ENCODE measurements around the gene PRUNE2. TPM values are rescaled to one million over a fixed set of nuclear protein-coding genes. Genes with fewer than 3 reads are reported as not detected.

The PRUNE2 gene
- total RNA-seq, 1 experiment from 2014 or later = 3.5 TPM

DNA sequence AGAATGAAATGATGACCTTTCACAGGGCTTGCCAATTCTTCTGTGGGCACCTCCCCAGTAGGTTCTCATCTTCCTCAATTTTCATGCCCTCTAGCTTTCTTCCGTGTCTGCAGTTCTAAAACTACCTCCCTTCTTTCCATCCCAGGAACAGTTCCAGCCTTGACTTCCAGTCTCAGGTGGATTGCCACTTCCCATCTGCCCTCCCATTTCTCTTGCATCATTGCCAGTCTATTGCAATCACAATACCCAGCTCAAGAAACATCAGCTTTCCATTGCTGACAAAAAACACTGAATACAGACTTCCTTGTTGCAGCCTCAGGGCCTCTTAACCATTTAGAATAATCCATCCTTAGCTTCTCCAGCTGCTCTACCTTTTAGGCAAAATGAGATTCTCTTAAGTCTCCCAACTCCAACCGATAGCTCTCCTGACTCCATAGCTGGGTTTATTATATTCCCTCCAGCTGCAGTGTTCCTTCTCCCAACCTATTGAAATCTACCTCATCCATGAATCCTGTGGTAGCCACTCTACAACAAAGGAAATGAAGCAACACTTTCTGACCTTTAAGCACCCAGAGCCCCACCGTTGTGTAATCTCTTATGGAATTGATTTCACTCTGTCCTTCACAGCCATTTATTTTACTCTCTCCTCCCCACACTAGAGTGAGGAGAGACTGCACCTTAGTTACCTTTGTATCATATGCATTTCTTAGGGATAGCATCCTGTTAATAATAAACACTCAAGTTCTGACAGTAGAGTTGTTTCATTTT is 217.3 kb downstream of the PRUNE2 start:
- Mint-ChIP-seq H3K27me3 (ENCODE audit: insufficient read depth, unreplicated experiment) (no peaks in the 10 kb centered on the region), H3K27ac (ENCODE audit: unreplicated experiment) (peak overlapping the region; percentile 28), H3K4me1 (ENCODE audit: low read depth, unreplicated experiment) (peaks cover 15% of the 10 kb centered on the region), H3K4me3 (ENCODE audit: unreplicated experiment) (no peak overlapping the region), H3K36me3 (ENCODE audit: insufficient read depth, unreplicated experiment) (no peaks in the 10 kb centered on the region), H3K9me3 (ENCODE audit: unreplicated experiment) (no peaks in the 10 kb centered on the region)
- intact Hi-C loops (cut with micrococcal nuclease; ENCODE audit: unreplicated experiment) = no loop called here
- no peak for DNase-seq
- Histone ChIP-seq H3K27me3 (replicated peaks; ENCODE audit: control insufficient read depth, insufficient read depth, low read length) (no peaks in the 10 kb centered on the region), H3K4me3 (ENCODE audit: low read depth, low read length) (no peak overlapping the region), H3K4me1 (no peaks in the 10 kb centered on the region), H3K36me3 (ENCODE audit: control insufficient read depth, insufficient read depth, low read length) (no peaks in the 10 kb centered on the region), H3K9me3 (no peaks in the 10 kb centered on the region)
- BruUV-seq (replicated peaks) = no TSS peak
- TF ChIP-seq, protein P1, sequence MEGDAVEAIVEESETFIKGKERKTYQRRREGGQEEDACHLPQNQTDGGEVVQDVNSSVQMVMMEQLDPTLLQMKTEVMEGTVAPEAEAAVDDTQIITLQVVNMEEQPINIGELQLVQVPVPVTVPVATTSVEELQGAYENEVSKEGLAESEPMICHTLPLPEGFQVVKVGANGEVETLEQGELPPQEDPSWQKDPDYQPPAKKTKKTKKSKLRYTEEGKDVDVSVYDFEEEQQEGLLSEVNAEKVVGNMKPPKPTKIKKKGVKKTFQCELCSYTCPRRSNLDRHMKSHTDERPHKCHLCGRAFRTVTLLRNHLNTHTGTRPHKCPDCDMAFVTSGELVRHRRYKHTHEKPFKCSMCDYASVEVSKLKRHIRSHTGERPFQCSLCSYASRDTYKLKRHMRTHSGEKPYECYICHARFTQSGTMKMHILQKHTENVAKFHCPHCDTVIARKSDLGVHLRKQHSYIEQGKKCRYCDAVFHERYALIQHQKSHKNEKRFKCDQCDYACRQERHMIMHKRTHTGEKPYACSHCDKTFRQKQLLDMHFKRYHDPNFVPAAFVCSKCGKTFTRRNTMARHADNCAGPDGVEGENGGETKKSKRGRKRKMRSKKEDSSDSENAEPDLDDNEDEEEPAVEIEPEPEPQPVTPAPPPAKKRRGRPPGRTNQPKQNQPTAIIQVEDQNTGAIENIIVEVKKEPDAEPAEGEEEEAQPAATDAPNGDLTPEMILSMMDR (IDR thresholded peaks at IDR 0.05; ENCODE audit: insufficient read depth in 1 of 2, low read depth in 1 of 2, low read length in 1 of 2, severe bottlenecking in 1 of 2, unreplicated experiment in 1 of 2) = no peak
- CTCF ChIA-PET = no interaction called here
- POLR2A ChIA-PET = no interaction called here

DNA sequence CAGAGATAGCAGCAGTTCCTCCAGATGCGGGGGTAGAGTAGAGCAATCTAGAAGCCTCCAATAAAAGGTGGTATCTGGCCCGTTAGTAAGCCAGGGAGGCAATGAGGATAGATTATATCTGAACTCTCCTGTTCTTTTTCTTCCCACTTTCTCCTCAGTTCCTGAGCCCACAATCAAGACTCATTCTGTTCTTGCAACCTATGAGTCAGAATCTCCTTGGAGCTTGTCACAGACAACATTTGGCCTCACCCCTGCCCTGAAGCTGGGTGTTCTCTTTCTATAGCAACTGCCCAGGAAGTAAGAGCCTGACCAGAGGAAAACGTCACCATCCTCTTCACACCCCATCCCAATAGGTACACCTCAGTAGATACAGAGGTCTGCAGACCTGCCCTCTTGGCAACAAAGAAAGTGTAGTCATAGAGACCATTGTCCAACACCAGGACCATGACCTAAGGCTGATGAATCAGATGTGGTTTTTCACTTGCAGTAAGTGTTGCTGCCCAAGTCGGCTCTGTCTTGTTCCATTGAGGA is 218.0 kb downstream of the PRUNE2 start:
- H3K4me1 Mint-ChIP-seq (ENCODE audit: low read depth, unreplicated experiment) = peaks cover 15% of the 10 kb centered on the region
- ChIA-PET CTCF (no interaction called here), POLR2A (no interaction called here)
- no peak overlapping the region for H3K4me3 Mint-ChIP-seq (ENCODE audit: unreplicated experiment)
- H3K9me3 Mint-ChIP-seq (ENCODE audit: unreplicated experiment) = no peaks in the 10 kb centered on the region
- DNase-seq = no peak
- H3K9me3 ChIP-seq = no peaks in the 10 kb centered on the region
- TF ChIP-seq, protein P1 (IDR thresholded peaks at IDR 0.05; ENCODE audit: insufficient read depth in 1 of 2, low read depth in 1 of 2, low read length in 1 of 2, severe bottlenecking in 1 of 2, unreplicated experiment in 1 of 2) = no peak
- H3K27me3 Mint-ChIP-seq (ENCODE audit: insufficient read depth, unreplicated experiment) = no peaks in the 10 kb centered on the region
- no peaks in the 10 kb centered on the region for H3K27me3 ChIP-seq (replicated peaks; ENCODE audit: control insufficient read depth, insufficient read depth, low read length)
- H3K4me3 ChIP-seq (ENCODE audit: low read depth, low read length) = no peak overlapping the region
- H3K36me3 Mint-ChIP-seq (ENCODE audit: insufficient read depth, unreplicated experiment) = no peaks in the 10 kb centered on the region
- no TSS peak for BruUV-seq (replicated peaks)
- intact Hi-C loops (cut with micrococcal nuclease; ENCODE audit: unreplicated experiment) = no loop called here
- H3K4me1 ChIP-seq = no peaks in the 10 kb centered on the region
- no peaks in the 10 kb centered on the region for H3K36me3 ChIP-seq (ENCODE audit: control insufficient read depth, insufficient read depth, low read length)
- no peak overlapping the region for H3K27ac Mint-ChIP-seq (ENCODE audit: unreplicated experiment)

DNA sequence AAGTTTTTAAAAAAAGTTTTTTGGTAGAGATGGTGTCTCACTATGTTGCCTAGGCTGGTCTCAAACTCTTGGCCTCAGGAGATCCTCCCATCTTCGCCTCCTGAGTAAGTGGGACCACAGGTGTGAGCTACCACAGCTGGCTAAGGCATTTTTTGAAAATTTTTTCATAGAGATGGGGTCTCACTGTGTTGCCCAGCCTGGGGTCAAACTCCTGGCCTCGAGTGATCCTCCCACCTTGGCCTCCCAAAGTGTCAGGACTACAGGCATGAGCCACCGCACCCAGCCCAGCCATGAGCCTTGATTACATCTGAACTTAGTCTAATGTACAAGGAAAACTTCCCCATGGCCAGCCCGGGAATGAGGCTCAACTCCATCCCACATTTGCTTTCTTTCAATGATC is 219.2 kb downstream of the PRUNE2 start:
- TF ChIP-seq, protein P1 (IDR thresholded peaks at IDR 0.05; ENCODE audit: insufficient read depth in 1 of 2, low read depth in 1 of 2, low read length in 1 of 2, severe bottlenecking in 1 of 2, unreplicated experiment in 1 of 2) = no peak
- intact Hi-C loops (cut with micrococcal nuclease; ENCODE audit: unreplicated experiment) = no loop called here
- Histone ChIP-seq H3K9me3 (no peaks in the 10 kb centered on the region), H3K4me3 (ENCODE audit: low read depth, low read length) (no peak overlapping the region), H3K4me1 (no peaks in the 10 kb centered on the region), H3K27me3 (replicated peaks; ENCODE audit: control insufficient read depth, insufficient read depth, low read length) (no peaks in the 10 kb centered on the region), H3K36me3 (ENCODE audit: control insufficient read depth, insufficient read depth, low read length) (no peaks in the 10 kb centered on the region)
- ChIA-PET POLR2A (no interaction called here), CTCF (no interaction called here)
- Mint-ChIP-seq H3K36me3 (ENCODE audit: insufficient read depth, unreplicated experiment) (no peaks in the 10 kb centered on the region), H3K27ac (ENCODE audit: unreplicated experiment) (no peak overlapping the region), H3K27me3 (ENCODE audit: insufficient read depth, unreplicated experiment) (no peaks in the 10 kb centered on the region), H3K4me1 (ENCODE audit: low read depth, unreplicated experiment) (peaks cover 11% of the 10 kb centered on the region), H3K9me3 (ENCODE audit: unreplicated experiment) (no peaks in the 10 kb centered on the region), H3K4me3 (ENCODE audit: unreplicated experiment) (no peak overlapping the region)
- DNase-seq = no peak
- no TSS peak for BruUV-seq (replicated peaks)

All from Caco-2 (cell line).